Daoy (cell line): ENCODE results near the gene SLAMF9. TPM values are rescaled to one million over a fixed set of nuclear protein-coding genes. Genes with fewer than 3 reads are reported as not detected.

Experiments
- DNase-seq: peaks from one replicate; pipeline ENCODE4 v3.0.0-alpha.2; 2015; ENCODE audit warnings: low read depth
- total RNA-seq: library from RNA; depleted of rRNA; stranded (reverse); fragments of >200 nt; shearing (Covaris generic); gene quantifications from 2 replicates; pipeline ENCODE4 v1.2.3, GENCODE V29; 2014; rRNA removed

The SLAMF9 gene
- total RNA-seq: 0.77 TPM in 1 of 2 replicates, not detected in the other

DNA sequence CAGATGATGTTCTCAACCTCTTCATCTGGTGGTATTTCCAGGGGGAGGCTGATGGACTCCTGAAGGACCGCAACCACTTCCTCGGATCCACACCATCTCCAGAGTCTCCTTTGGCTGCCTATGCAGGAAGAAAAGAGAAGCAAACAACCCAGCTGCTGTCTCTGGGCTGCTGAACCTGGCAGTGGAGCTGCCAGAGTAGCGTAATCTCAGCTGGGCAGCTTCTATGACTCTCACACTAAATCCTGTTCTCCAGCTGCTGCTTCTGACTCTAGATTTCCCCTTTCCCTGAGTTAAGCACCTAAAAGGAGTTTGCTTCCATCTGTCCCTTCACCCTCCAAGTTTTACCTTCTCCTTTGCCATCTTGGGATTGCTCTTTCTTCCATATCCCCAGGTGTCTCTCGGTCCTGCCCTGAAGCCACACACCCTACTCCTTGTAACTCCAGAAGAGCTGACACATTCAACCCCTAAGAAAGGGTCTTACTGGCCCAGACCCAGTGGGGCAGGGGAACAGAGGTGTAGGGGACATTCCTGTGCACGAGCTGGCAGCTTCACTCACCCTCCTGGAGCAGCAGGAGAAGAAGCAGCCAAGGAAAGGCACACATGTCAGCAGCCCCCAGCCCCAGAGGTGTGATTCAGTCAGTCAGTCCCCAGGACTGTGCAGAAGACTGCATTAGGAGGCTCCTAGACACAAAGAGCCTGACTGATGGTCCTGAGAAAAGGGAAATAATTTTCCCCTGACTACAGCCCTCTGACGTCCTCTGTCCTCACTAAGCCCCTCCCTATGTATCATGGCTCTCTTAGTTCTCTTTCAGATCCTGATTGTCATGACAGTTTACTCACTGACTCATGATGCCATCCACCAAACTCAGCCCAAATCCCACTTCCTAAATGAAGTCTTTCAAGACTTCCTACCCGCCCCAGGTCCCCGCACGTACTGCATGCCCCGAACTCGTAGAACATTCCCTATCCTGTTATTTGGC, at the start of gene SLAMF9:
Gene SLAMF9, minus strand, starts transcription at position 702 of the 980 bp plus-strand sequence. Its CDS starts 100 bp downstream, at position 602.
- peak; percentile 29 for DNase-seq

DNA sequence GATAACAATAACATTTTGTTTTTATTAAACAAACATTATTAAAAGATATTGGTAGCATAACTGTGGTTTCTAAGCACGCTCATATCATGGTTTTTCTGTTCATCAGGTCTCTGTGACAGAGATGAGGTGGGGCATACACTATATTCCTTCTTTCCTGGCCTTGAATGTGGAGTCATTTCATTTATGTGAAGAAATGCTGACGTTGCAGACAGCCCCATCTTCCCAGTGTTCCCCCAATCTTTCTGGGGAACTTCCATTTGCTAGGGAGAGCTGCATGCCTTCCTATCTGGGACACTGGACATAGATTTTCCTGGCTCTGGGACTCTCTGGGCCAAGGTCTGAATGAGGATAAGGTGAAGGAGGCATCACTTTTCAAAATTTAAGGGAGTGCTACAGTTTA, 47.4 kb upstream of the SLAMF9 start:
- DNase-seq: no peak

DNA sequence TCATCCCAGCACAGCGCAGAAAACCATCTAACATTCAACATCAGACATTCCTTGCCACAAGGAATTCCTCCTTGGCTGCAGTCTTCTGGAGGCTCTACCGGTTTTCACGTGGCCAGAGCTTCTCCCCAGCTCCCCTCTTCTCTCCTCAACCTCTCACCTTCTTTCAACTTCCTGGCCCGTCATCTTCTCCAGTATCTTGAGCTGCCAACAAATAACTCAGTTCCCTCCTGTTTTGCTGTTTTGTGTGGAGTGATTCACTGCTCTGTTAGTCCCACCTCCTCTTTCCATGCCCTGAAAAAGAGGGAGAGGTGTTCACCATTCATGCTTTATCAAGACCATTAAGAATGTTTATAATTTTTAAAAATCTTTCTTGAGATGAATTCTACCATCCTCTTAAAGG, 45.2 kb upstream of the SLAMF9 start:
- DNase-seq: peak; percentile 15

DNA sequence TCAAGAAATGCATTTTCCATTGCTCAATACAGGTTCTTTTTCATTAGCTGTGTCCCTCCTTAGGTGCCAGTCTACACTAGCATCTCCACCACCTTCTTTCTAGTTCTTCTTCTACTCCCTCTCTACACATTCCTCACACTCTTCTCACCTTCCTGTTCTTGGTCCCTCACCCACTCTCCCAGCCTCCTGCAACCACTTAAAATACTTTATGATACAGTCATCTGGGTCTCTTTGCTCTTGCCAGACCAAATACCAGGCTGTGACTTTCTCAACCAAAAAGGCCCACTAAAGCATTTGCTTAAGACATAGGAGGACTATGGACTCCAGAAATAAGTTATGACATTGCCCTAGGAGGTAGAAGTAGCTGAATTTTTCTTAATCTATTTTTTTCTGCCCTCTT, 42.6 kb upstream of the SLAMF9 start:
- peak; percentile 84 for DNase-seq

DNA sequence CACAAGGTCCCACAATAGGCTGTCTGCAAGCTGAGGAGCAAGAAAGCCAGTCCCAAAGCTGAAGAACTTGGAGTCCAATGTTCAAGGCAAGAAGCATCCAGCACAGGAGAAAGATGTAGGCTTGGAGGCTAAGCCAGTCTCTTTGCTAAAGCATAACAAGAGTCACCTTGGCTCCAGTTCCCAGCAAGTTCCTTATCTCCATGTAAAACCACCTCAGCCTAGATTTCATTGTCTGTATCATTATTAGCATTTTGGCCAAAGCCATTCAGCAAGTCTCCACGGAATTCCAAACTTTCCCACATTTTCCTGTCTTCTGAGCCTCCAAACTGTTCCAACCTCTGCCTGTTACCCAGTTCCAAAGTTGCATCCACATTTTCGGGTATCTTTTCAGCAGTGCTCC, 40.9 kb upstream of the SLAMF9 start:
- DNase-seq: no peak

- no peak for DNase-seq
Measured at GRCh38 chr1:159993911-159994310, 39.9 kb upstream of the SLAMF9 start.

DNA sequence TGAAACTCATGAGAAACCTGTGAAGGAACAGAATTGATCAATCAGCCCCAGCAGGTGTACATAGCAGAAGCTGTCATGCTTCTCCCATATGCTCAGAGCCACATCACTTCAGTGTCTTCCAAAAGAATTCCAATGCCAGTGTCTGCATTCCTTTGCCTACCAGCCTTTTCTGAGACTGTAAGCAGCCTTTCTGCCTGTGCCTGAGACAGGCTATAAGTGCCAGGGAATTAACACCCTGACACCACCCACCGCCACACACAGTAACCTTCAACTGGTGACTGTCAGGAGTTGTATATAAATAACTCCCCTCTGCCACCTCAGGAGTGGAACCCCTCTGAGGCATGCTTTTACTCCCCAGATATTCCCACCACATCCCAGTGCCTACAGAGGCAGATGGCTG, 38.1 kb upstream of the SLAMF9 start:
- DNase-seq: no peak

DNA sequence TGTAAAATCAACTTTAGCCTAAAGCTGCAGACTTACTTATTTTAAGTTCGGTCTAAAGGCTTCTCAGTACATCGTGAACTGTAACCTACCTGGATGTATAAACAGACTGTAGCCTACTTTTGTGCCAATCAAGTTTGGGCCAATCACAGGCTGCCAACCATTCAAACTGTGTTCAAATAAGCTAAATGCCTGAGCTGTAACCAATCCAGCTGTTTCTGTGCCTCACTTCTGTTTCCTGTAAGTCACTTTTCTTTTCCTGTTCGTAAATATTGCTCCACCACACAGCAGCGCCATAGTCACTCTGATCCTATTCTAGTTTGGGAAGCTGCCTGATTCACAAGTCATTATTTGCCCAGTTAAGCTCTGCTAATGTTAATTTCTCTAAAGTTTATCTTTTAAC, 37.5 kb upstream of the SLAMF9 start:
- DNase-seq: no peak

GRCh38 chr1:159990005-159990404, 36.0 kb upstream of the SLAMF9 start:
- DNase-seq: no peak

DNA sequence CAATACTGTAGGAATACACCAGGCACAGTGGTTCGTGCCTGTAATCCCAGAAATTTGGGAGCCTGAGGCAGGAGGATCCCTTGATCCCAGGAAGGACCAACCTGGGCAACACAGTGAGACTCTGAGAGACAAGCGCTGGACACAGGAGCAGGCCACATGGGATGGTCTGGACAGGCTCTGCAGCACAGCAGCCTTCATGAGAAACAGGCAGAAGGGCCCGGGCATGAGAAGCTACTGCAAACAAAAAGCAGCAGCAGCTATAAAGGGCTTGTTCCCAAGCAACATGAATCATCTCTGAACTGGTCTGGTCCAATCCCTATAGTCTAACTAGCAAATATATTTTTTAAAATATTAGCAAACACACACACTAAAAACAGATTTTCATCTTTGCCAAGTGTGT, 35.5 kb upstream of the SLAMF9 start:
- DNase-seq: no peak

DNA sequence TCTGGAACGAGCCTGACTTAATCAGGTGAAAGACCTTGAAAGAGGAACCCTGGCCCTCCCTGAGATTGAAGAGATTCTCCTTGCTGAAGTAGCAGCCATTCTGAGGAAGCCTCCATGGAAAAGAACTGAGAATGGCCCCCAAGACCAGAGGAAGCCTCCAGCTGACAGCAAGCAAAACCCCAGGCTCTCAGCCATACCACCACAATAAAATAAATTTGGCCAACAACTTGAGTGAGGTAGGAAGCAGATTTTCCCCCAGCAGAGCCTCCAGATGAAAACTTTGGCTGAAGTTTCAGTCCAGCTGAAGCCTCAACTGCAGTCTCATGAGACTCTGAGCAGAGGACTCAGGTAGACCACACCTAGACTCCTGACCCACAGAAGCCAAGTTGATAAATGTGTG, 34.0 kb upstream of the SLAMF9 start:
- DNase-seq: no peak

GRCh38 chr1:159987186-159987585, 33.1 kb upstream of the SLAMF9 start:
- DNase-seq: no peak

GRCh38 chr1:159986531-159986930, 32.5 kb upstream of the SLAMF9 start:
- no peak for DNase-seq

GRCh38 chr1:159986093-159986492, 32.1 kb upstream of the SLAMF9 start:
- DNase-seq: no peak

DNA sequence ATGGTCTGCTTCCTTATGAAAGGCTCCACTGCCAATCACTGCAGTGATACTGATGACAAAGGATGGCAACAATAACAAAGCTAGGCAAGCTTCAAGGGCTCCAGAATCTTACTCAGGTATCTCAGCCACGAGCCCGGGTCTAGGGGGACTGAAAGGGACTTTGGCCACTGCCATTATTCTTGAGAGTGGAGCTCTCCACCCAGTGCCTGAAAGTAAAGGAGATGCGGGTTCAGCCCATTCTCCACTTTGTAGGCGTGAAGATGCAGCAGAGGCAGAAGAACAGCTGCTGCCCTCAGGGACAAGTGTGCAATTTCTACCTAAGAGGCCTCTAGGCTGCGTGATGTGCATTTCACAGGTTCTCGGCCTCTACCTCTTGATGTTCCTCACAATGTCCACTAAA, 31.4 kb upstream of the SLAMF9 start:
- DNase-seq: no peak

- DNase-seq: no peak
Measured at GRCh38 chr1:159983681-159984080, 29.6 kb upstream of the SLAMF9 start.

GRCh38 chr1:159982280-159982679, 28.2 kb upstream of the SLAMF9 start:
- no peak for DNase-seq

GRCh38 chr1:159981351-159982055, 27.5 kb upstream of the SLAMF9 start:
- DNase-seq: no peak

DNA sequence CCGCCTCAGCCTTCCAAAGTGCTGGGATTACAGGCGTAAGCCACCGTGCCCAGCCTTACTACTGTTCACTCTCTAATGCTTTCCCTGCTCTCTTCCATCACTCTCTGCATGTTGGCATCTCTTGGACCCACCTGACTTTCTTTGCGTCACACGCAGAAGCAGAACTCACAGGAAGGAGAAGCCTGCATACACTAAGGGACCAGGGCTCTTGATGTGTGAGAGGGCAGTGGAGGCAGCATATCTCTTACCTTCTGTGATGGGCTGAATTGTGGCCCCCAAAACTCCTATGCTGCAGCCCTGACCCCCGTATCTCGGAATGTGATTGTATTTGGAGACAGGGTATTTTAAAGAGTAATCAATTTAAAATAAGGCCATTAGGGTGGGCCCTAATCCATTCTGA, 26.7 kb upstream of the SLAMF9 start:
- no peak for DNase-seq

- DNase-seq: no peak
Measured at GRCh38 chr1:159980076-159980475, 26.0 kb upstream of the SLAMF9 start.

- no peak for DNase-seq
Measured at GRCh38 chr1:159979257-159979656, 25.2 kb upstream of the SLAMF9 start.

DNA sequence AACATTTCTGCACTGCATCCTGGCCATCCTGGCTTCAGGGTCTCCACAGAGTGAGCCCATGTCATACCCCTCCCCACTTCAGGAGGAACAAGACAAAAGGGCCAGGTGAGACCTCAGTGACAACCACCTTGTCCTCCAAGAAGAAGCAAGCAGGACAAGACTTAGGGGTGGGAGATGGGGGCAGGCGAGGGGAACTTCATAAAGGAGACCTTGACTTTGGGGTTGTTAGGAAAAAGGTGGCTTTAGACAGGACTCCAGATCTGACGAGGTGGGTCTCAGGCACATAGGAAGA, 24.0 kb upstream of the SLAMF9 start:
- DNase-seq: no peak
